Neural cell (in vitro differentiated cells): Measurements from ENCODE around the gene PRKCQ.

Experiments used
- EP300 ChIP-seq: fragments of 450-650 bp; conservative IDR thresholded peaks from 2 replicates; pipeline ENCODE4 v1.6.1; 2014; ENCODE audit warnings: antibody characterized with exemption, mild to moderate bottlenecking, moderate library complexity; ENCODE audit not compliant: poor library complexity, severe bottlenecking
- TF ChIP-seq, protein P1 (sequence below): fragments of 450-650 bp; IDR thresholded peaks from 2 replicates; pipeline ENCODE4 v1.5.1; 2014; ENCODE audit warnings: antibody characterized with exemption, mild to moderate bottlenecking, moderate library complexity; ENCODE audit not compliant: poor library complexity, severe bottlenecking

DNA sequence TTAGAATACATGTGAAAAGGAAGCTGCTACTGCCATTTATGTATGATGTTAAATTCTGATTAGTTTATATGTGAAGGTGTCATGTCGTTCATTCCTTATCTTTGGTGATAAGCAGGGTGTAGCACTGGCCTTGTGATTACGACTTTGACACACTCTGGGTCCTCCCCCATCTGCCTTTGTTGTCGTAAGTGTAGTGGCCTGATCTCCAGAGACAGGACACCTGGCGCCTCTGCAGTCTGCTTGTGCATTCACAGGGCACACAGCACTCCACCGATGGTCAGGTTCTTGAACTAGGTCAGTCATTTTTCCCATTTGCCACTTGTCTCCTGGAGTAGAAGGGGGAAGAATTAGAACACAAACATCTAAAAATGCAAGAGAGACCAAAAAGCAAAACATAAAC lies 186.0 kb downstream of the PRKCQ start:
- no peak for TF ChIP-seq EP300
- TF ChIP-seq, protein P1, sequence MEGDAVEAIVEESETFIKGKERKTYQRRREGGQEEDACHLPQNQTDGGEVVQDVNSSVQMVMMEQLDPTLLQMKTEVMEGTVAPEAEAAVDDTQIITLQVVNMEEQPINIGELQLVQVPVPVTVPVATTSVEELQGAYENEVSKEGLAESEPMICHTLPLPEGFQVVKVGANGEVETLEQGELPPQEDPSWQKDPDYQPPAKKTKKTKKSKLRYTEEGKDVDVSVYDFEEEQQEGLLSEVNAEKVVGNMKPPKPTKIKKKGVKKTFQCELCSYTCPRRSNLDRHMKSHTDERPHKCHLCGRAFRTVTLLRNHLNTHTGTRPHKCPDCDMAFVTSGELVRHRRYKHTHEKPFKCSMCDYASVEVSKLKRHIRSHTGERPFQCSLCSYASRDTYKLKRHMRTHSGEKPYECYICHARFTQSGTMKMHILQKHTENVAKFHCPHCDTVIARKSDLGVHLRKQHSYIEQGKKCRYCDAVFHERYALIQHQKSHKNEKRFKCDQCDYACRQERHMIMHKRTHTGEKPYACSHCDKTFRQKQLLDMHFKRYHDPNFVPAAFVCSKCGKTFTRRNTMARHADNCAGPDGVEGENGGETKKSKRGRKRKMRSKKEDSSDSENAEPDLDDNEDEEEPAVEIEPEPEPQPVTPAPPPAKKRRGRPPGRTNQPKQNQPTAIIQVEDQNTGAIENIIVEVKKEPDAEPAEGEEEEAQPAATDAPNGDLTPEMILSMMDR = no peak
